ENCODE data around the gene NR5A2.

DNA sequence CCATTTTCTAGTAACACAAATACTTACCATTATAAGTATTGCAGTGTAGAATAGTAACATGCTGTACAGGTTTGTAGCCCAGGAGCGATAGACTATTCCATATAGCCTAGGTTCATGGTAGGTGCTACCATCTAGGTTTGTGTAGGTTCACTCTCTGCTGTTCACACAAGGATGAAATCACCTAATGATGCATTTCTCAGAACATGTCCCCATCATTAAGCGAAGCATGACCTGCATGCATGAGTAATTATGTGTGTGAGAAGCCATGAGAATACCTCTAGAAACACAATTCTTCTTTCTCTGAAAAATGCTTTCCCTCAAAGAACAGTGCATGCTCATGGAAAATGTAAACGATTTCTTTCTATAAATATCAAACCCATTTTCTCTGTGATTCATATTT lies 69.3 kb downstream of the NR5A2 start:
- TF ChIP-seq CTCF (conservative IDR thresholded peaks at IDR 0.05; ENCODE audit: low read length): no peak
- no peak for TF ChIP-seq EZH2phosphoT487 (IDR thresholded peaks at IDR 0.05; ENCODE audit: borderline replicate concordance)
